Measurements from ENCODE around the gene LRRC7.
"Not testable (repeated sequence)": the region's sequence is repeated elsewhere in the genome, so short reads cannot be mapped to it uniquely, and the experiment has no call there.

The LRRC7 gene

GRCh38 chr1:70039485-70039884, 471.8 kb downstream of the LRRC7 start:
- no peak for DNase-seq (ENCODE audit: low read depth, low spot score)

GRCh38 chr1:70041317-70042045, 473.8 kb downstream of the LRRC7 start:
- DNase-seq (ENCODE audit: low read depth, low spot score) = no peak

GRCh38 chr1:70042090-70042731, 474.5 kb downstream of the LRRC7 start:
- DNase-seq (ENCODE audit: low read depth, low spot score) = no peak

- peak; percentile 87 for DNase-seq (ENCODE audit: low read depth, low spot score)
Measured at GRCh38 chr1:70043804-70044203, 476.1 kb downstream of the LRRC7 start.

GRCh38 chr1:70044832-70045231, 477.1 kb downstream of the LRRC7 start:
- peak; percentile 51 for DNase-seq (ENCODE audit: low read depth, low spot score)

- not testable (repeated sequence) for DNase-seq (ENCODE audit: low read depth, low spot score)
Measured at GRCh38 chr1:70045581-70045980, 477.9 kb downstream of the LRRC7 start.

- no peak for DNase-seq (ENCODE audit: low read depth, low spot score)
Measured at GRCh38 chr1:70048336-70049094, 480.8 kb downstream of the LRRC7 start.

GRCh38 chr1:70051926-70052325, 484.2 kb downstream of the LRRC7 start:
- no peak for DNase-seq (ENCODE audit: low read depth, low spot score)

GRCh38 chr1:70057500-70057899, 489.8 kb downstream of the LRRC7 start:
- peak; percentile 11 for DNase-seq (ENCODE audit: low read depth, low spot score)

- DNase-seq (ENCODE audit: low read depth, low spot score) = no peak
Measured at GRCh38 chr1:70061231-70061630, 493.5 kb downstream of the LRRC7 start.

- no peak for DNase-seq (ENCODE audit: low read depth, low spot score)
Measured at GRCh38 chr1:70063861-70064260, 496.1 kb downstream of the LRRC7 start.

GRCh38 chr1:70066711-70067110, 499.0 kb downstream of the LRRC7 start:
- no peak for DNase-seq (ENCODE audit: low read depth, low spot score)

GRCh38 chr1:70071601-70072000, 503.9 kb downstream of the LRRC7 start:
- peak; percentile 59 for DNase-seq (ENCODE audit: low read depth, low spot score)

- DNase-seq (ENCODE audit: low read depth, low spot score) = peak; percentile 54
Measured at GRCh38 chr1:70072231-70072751, 504.6 kb downstream of the LRRC7 start.

GRCh38 chr1:70075761-70076160, 508.0 kb downstream of the LRRC7 start:
- DNase-seq (ENCODE audit: low read depth, low spot score) = peak; percentile 9

- no peak for DNase-seq (ENCODE audit: low read depth, low spot score)
Measured at GRCh38 chr1:70077066-70077465, 509.3 kb downstream of the LRRC7 start.

GRCh38 chr1:70079546-70079945, 511.8 kb downstream of the LRRC7 start:
- no peak for DNase-seq (ENCODE audit: low read depth, low spot score)

GRCh38 chr1:70083519-70083918, 515.8 kb downstream of the LRRC7 start:
- no peak for DNase-seq (ENCODE audit: low read depth, low spot score)

- no peak for DNase-seq (ENCODE audit: low read depth, low spot score)
Measured at GRCh38 chr1:70084314-70084915, 516.7 kb downstream of the LRRC7 start.

GRCh38 chr1:70085521-70085920, 517.8 kb downstream of the LRRC7 start:
- DNase-seq (ENCODE audit: low read depth, low spot score) = no peak

- DNase-seq (ENCODE audit: low read depth, low spot score) = no peak
Measured at GRCh38 chr1:70086897-70087296, 519.2 kb downstream of the LRRC7 start.

- DNase-seq (ENCODE audit: low read depth, low spot score) = no peak
Measured at GRCh38 chr1:70090141-70090540, 522.4 kb downstream of the LRRC7 start.
